OCI-LY1 (cell line): ENCODE results near the gene TOM1L2.

Experiments
- H2AFZ ChIP-seq: fragments of 200-600 bp; sonication (generic), shearing (Covaris generic); 2 replicates; pipeline ENCODE4 v1.6.0; 2014; ENCODE audit warnings: antibody characterized with exemption, mild to moderate bottlenecking, low read length
- H3F3A ChIP-seq: fragments of 200-600 bp; sonication (generic), shearing (Covaris generic); 2 replicates; pipeline ENCODE4 v1.6.0; 2014; ENCODE audit warnings: mild to moderate bottlenecking, antibody characterized with exemption, low read length, moderate library complexity; ENCODE audit not compliant: insufficient read depth
- H3K27ac ChIP-seq: fragments of 200-600 bp; sonication (generic); 2 replicates; pipeline ENCODE4 v1.5.1; 2014; ENCODE audit warnings: low read length, mixed run types, mild to moderate bottlenecking, low read depth; ENCODE audit not compliant: poor library complexity, severe bottlenecking
- H3K27me3 ChIP-seq: fragments of 200-600 bp; sonication (generic); 2 replicates; pipeline ENCODE4 v1.6.0; 2014; ENCODE audit warnings: antibody characterized with exemption, mild to moderate bottlenecking, low read length, moderate library complexity; ENCODE audit not compliant: insufficient read depth
- H3K36me3 ChIP-seq: fragments of 200-600 bp; sonication (generic); 2 replicates; pipeline ENCODE4 v1.6.1; 2014; ENCODE audit warnings: mild to moderate bottlenecking, antibody characterized with exemption, low read length, moderate library complexity, mixed read lengths; ENCODE audit not compliant: insufficient read depth
- H3K4me1 ChIP-seq: fragments of 200-600 bp; sonication (generic); 2 replicates; pipeline ENCODE4 v1.5.1; 2014; ENCODE audit warnings: mild to moderate bottlenecking, low read length, moderate library complexity; ENCODE audit not compliant: insufficient read depth, severe bottlenecking
- H3K4me2 ChIP-seq: fragments of 200-600 bp; sonication (generic), shearing (Covaris generic); 2 replicates; pipeline ENCODE4 v1.6.1; 2014; ENCODE audit warnings: low read length
- H3K4me3 ChIP-seq: fragments of 200-600 bp; sonication (generic); 2 replicates; pipeline ENCODE4 v1.5.1; 2014; ENCODE audit warnings: low read length, low read depth, mild to moderate bottlenecking, mixed read lengths; ENCODE audit not compliant: poor library complexity, severe bottlenecking
- H3K79me2 ChIP-seq: fragments of 200-600 bp; shearing (Covaris generic); 2 replicates; pipeline ENCODE4 v1.6.1; 2016; ENCODE audit warnings: mixed run types, low read length, mixed read lengths; ENCODE audit not compliant: insufficient read depth
- H3K9ac ChIP-seq: fragments of 200-600 bp; sonication (generic), shearing (Covaris generic); 2 replicates; pipeline ENCODE4 v1.6.1; 2014; ENCODE audit warnings: mild to moderate bottlenecking, low read length, mixed read lengths
- H3K9me2 ChIP-seq: fragments of 200-600 bp; sonication (generic), shearing (Covaris generic); 2 replicates; pipeline ENCODE4 v1.6.1; 2014; ENCODE audit warnings: low read depth, mild to moderate bottlenecking, low read length, mixed read lengths
- H3K9me3 ChIP-seq: fragments of 200-600 bp; shearing (Covaris generic); 2 replicates; pipeline ENCODE4 v1.6.1; 2014; ENCODE audit warnings: low read length, mixed read lengths
- H4K20me1 ChIP-seq: fragments of 200-600 bp; sonication (generic), shearing (Covaris generic); 2 replicates; pipeline ENCODE4 v1.6.0; 2016; ENCODE audit warnings: mild to moderate bottlenecking, low read length; ENCODE audit not compliant: insufficient read depth
- EZH2 ChIP-seq: fragments of 200-600 bp; sonication (generic), shearing (Covaris generic); IDR thresholded peaks from 2 replicates; pipeline ENCODE4 v1.8.0; 2017; ENCODE audit warnings: borderline replicate concordance, mixed run types, mild to moderate bottlenecking, antibody characterized with exemption, low read length, moderate library complexity, mixed read lengths
- TF ChIP-seq, protein P1 (sequence below): fragments of 200-600 bp; sonication (generic), shearing (Covaris generic); IDR thresholded peaks from 2 replicates; pipeline ENCODE4 v1.5.1; 2017; ENCODE audit warnings: mild to moderate bottlenecking, antibody characterized with exemption, low read length, moderate library complexity, mixed read lengths

TOM1L2 gene

GRCh38 chr17:17937201-17937853 lies 34.9 kb downstream of the TOM1L2 start:
- Histone ChIP-seq H2AFZ (no peak overlapping the region), H3K9me2 (no peaks in the 10 kb centered on the region), H4K20me1 (no peaks in the 10 kb centered on the region), H3K9ac (no peak overlapping the region), H3K27me3 (no peaks in the 10 kb centered on the region), H3K4me1 (no peaks in the 10 kb centered on the region), H3K4me3 (no peak overlapping the region), H3K9me3 (no peaks in the 10 kb centered on the region), H3K4me2 (no peak overlapping the region), H3F3A (no peaks in the 10 kb centered on the region), H3K27ac (no peak overlapping the region), H3K79me2 (no peaks in the 10 kb centered on the region), H3K36me3 (no peaks in the 10 kb centered on the region)
- TF ChIP-seq EZH2 = no peak
- TF ChIP-seq, protein P1, sequence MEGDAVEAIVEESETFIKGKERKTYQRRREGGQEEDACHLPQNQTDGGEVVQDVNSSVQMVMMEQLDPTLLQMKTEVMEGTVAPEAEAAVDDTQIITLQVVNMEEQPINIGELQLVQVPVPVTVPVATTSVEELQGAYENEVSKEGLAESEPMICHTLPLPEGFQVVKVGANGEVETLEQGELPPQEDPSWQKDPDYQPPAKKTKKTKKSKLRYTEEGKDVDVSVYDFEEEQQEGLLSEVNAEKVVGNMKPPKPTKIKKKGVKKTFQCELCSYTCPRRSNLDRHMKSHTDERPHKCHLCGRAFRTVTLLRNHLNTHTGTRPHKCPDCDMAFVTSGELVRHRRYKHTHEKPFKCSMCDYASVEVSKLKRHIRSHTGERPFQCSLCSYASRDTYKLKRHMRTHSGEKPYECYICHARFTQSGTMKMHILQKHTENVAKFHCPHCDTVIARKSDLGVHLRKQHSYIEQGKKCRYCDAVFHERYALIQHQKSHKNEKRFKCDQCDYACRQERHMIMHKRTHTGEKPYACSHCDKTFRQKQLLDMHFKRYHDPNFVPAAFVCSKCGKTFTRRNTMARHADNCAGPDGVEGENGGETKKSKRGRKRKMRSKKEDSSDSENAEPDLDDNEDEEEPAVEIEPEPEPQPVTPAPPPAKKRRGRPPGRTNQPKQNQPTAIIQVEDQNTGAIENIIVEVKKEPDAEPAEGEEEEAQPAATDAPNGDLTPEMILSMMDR = no peak

DNA sequence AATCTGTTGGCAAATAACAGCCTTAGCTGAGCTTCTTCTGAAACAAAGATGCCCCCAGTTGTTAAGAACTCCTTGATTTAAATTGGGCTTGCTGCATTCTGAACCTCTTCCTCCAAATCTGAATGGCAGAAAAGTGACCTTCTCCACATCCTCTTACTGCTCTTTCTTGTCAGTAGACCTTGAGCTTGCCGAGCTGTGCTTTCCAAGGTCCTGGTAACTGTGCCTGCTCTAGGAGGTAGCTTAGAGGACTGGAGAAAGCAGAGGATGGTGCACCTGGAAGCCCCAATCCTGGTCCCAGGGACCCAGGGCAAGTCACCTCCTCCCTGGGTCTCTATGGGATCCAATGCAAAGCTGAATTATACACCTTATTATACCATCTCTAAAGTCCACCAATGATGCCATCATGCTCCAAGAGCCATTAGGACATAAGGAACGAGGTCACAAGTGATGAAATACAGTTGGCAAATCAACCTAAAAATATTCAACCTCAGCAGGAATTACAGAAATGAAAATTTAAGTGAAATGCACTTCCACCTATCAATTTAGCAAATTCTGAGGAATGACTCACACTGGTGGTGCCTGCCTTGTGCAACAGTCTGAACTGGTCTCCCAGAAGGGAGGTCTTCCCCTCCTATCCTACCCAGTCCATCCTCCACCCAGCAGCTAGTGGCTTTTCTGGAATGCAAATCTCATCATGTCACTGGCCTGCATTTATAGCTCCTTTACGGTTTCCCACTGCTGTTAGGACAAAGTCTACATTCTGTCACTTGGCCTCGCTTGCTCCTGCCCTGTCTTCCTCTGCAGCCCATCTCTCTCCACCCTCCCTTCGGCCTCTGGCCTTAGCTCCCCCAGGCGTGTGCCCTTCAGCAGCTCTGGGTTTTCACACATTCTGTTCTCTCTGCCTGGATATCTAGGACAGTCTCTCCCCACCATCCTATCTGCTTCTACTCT lies 36.6 kb downstream of the TOM1L2 start:
- Histone ChIP-seq H3F3A (no peaks in the 10 kb centered on the region), H2AFZ (no peak overlapping the region), H3K4me1 (no peaks in the 10 kb centered on the region), H3K79me2 (no peaks in the 10 kb centered on the region), H3K4me3 (no peak overlapping the region), H3K9ac (no peak overlapping the region), H3K4me2 (no peak overlapping the region), H3K27me3 (no peaks in the 10 kb centered on the region), H3K9me2 (no peaks in the 10 kb centered on the region), H3K27ac (no peak overlapping the region), H4K20me1 (no peaks in the 10 kb centered on the region), H3K36me3 (no peaks in the 10 kb centered on the region), H3K9me3 (no peaks in the 10 kb centered on the region)
- TF ChIP-seq, protein P1 = no peak

- Histone ChIP-seq H3K9me3 (no peaks in the 10 kb centered on the region), H3F3A (no peaks in the 10 kb centered on the region), H3K4me2 (no peak overlapping the region), H3K9ac (no peak overlapping the region), H3K4me3 (no peak overlapping the region), H3K27ac (no peak overlapping the region), H3K4me1 (no peaks in the 10 kb centered on the region), H3K9me2 (no peaks in the 10 kb centered on the region), H3K27me3 (0 out of 2 replicates have a peak, but pooled peaks cover 4% of the 10 kb centered on the region), H2AFZ (no peak overlapping the region), H3K79me2 (no peaks in the 10 kb centered on the region), H3K36me3 (no peaks in the 10 kb centered on the region), H4K20me1 (no peaks in the 10 kb centered on the region)
- TF ChIP-seq EZH2 = no peak
- TF ChIP-seq, protein P1 = no peak
Observed at GRCh38 chr17:17934806-17935205, 37.4 kb downstream of the TOM1L2 start.
